Stimulated activated CD4-positive, alpha-beta T cell treated with anti-CD3 and anti-CD28 coated beads, TNF-alpha, amount 100 ng/mL, for 48 hours (primary cell): ENCODE measurements around the gene CDH18.

Source experiments
- DNase-seq, 3 donors: peaks; one replicate each; pipeline ENCODE4 v3.0.0-alpha.2; 2020; ENCODE audit warnings: low read depth in 3 of 3

The CDH18 gene

GRCh38 chr5:19605846-19606407, 382.1 kb downstream of the CDH18 start:
- DNase-seq: no peak

- no peak for DNase-seq
Observed at GRCh38 chr5:19584131-19584530, 403.9 kb downstream of the CDH18 start.

GRCh38 chr5:19577882-19578281, 410.1 kb downstream of the CDH18 start:
- no peak for DNase-seq

- no peak for DNase-seq
Observed at GRCh38 chr5:19568004-19568403, 420.0 kb downstream of the CDH18 start.

- no peak for DNase-seq
Observed at GRCh38 chr5:19565466-19565865, 422.5 kb downstream of the CDH18 start.

- no peak for DNase-seq
Observed at GRCh38 chr5:19564036-19564435, 424.0 kb downstream of the CDH18 start.

- DNase-seq: no peak
Observed at GRCh38 chr5:19555876-19556275, 432.1 kb downstream of the CDH18 start.

- DNase-seq: no peak
Observed at GRCh38 chr5:19555436-19555835, 432.6 kb downstream of the CDH18 start.

- DNase-seq: no peak
Observed at GRCh38 chr5:19554524-19554923, 433.5 kb downstream of the CDH18 start.

- no peak for DNase-seq
Observed at GRCh38 chr5:19547640-19548039, 440.4 kb downstream of the CDH18 start.

- DNase-seq: no peak
Observed at GRCh38 chr5:19546521-19546920, 441.5 kb downstream of the CDH18 start.

- DNase-seq: no peak
Observed at GRCh38 chr5:19538607-19539006, 449.4 kb downstream of the CDH18 start.

- no peak for DNase-seq
Observed at GRCh38 chr5:19536387-19536786, 451.6 kb downstream of the CDH18 start.

GRCh38 chr5:19534751-19535150, 453.2 kb downstream of the CDH18 start:
- DNase-seq: no peak

- no peak for DNase-seq
Observed at GRCh38 chr5:19532936-19533335, 455.1 kb downstream of the CDH18 start.

GRCh38 chr5:19531374-19531952, 456.5 kb downstream of the CDH18 start:
- DNase-seq: no peak

- DNase-seq: no peak
Observed at GRCh38 chr5:19519448-19519847, 468.6 kb downstream of the CDH18 start.

- DNase-seq: no peak
Observed at GRCh38 chr5:19498852-19499251, 489.1 kb downstream of the CDH18 start.

GRCh38 chr5:19497229-19497815, 490.7 kb downstream of the CDH18 start:
- no peak for DNase-seq

GRCh38 chr5:19496056-19496455, 491.9 kb downstream of the CDH18 start:
- DNase-seq: no peak

- DNase-seq: no peak
Observed at GRCh38 chr5:19492861-19493260, 495.1 kb downstream of the CDH18 start.

- DNase-seq: no peak
Observed at GRCh38 chr5:19488786-19489185, 499.2 kb downstream of the CDH18 start.

GRCh38 chr5:19487480-19487879, 500.5 kb downstream of the CDH18 start:
- DNase-seq: no peak

GRCh38 chr5:19479562-19479961, 508.4 kb downstream of the CDH18 start:
- DNase-seq: no peak
